Testis (tissue), 3 donors: ENCODE results near the gene RBP2. TPM values are rescaled to one million over a fixed set of nuclear protein-coding genes. Genes with fewer than 3 reads are reported as not detected.

Experiments
- DNase-seq: peaks from one replicate; pipeline ENCODE4 v3.0.0-alpha.2; 2019
- H3K27ac ChIP-seq, 2 donors: fragments of 200-600 bp; sonication (generic); one replicate each; pipeline ENCODE4 v1.5.1; 2019
- H3K27me3 ChIP-seq: fragments of 200-600 bp; sonication (generic); one replicate; pipeline ENCODE4 v1.5.1; 2019
- H3K36me3 ChIP-seq: fragments of 200-600 bp; sonication (generic); one replicate; pipeline ENCODE4 v1.5.1; 2017; ENCODE audit warnings: low read depth; ENCODE audit errors: missing control alignments
- H3K4me1 ChIP-seq: fragments of 200-600 bp; sonication (generic); one replicate; pipeline ENCODE4 v1.5.1; 2019
- H3K4me3 ChIP-seq, 2 donors: fragments of 200-600 bp; sonication (generic); one replicate each; pipeline ENCODE4 v1.5.1; 2017 to 2019
- H3K9me3 ChIP-seq: fragments of 200-600 bp; sonication (generic); one replicate; pipeline ENCODE4 v1.5.1; 2017
- POLR2A ChIP-seq: fragments of 450-650 bp; IDR thresholded peaks from one replicate; pipeline ENCODE4 v1.6.1; 2017; ENCODE audit warnings: antibody characterized with exemption, mild to moderate bottlenecking, moderate library complexity
- WGBS, 2 donors: methylation state at CpG; one replicate each; pipeline ENCODE4 v1.1.5; 2018; 5-methylcytosine and 5-hydroxymethylcytosine counted together
- intact Hi-C: fragments of 100-400 bp; cut with DNase I; formaldehyde crosslinking; loops from one replicate; pipeline ENCODE4 v1.15.1; 2023; ENCODE audit warnings: low total_unique reads
- polyA plus RNA-seq: library from polyadenylated mRNA; stranded (reverse); fragments of 350-450 nt; fragmentation: Illumina TruSeq; extraction: RNeasy Lipid Tissue Mini Kit (QIAGEN cat#74804); gene quantifications from one replicate; pipeline ENCODE4 v1.2.3, GENCODE V29; 2014; ENCODE audit warnings: low read depth, low replicate concordance; ENCODE audit not compliant: insufficient read depth
- total RNA-seq, 2 donors: library from RNA; depleted of rRNA; stranded (reverse); fragments of >200 nt; gene quantifications; one replicate each; pipeline ENCODE4 v1.2.3, GENCODE V29; 2016
- TF ChIP-seq, protein P1 (sequence below), 3 experiments: fragments of 450-650 bp in 2 of 3; fragments of 200-600 bp in 1 of 3; sonication (generic) in 1 of 3; IDR thresholded peaks; one replicate each; pipeline ENCODE4 v1.5.1; 2016 to 2019; ENCODE audit warnings: antibody characterized with exemption in 3 of 3, mild to moderate bottlenecking in 2 of 3, moderate library complexity in 1 of 3

The RBP2 gene
- total and polyA plus RNA-seq, 3 donors from 2014 or later: not detected

DNA sequence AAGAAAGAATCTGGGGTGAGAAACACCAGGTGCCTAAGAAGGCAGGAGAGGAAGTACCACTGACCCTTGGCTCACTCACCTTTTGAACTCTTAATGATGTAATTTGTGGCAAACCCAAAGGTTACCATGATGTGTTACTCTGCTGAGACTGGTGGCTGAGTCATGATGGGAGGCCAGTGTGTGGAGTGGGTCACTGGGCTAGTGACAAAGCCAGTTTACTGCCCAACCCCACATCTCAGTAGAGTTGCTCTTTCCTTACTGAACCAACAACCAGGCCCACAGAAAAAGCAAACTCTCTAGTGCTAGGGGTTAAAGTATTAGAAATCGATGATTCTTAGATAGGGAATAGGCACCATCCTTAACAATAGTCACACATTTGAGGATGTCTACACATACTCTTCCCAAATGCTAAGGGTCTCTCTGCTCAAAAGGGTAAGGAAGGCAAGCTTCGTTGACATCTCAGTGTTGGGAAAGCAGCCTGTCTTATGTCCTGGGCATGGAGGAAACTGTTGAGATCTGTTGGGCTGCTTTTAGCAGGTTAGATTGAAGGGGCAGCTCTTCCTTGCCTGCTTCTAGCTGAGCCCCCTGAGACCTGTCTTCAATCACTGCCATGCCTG is 3.1 kb downstream of the RBP2 start:
- TF ChIP-seq POLR2A: no peak
- TF ChIP-seq, protein P1, sequence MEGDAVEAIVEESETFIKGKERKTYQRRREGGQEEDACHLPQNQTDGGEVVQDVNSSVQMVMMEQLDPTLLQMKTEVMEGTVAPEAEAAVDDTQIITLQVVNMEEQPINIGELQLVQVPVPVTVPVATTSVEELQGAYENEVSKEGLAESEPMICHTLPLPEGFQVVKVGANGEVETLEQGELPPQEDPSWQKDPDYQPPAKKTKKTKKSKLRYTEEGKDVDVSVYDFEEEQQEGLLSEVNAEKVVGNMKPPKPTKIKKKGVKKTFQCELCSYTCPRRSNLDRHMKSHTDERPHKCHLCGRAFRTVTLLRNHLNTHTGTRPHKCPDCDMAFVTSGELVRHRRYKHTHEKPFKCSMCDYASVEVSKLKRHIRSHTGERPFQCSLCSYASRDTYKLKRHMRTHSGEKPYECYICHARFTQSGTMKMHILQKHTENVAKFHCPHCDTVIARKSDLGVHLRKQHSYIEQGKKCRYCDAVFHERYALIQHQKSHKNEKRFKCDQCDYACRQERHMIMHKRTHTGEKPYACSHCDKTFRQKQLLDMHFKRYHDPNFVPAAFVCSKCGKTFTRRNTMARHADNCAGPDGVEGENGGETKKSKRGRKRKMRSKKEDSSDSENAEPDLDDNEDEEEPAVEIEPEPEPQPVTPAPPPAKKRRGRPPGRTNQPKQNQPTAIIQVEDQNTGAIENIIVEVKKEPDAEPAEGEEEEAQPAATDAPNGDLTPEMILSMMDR (IDR thresholded peaks at IDR 0.05): no peak
- H3K9me3 ChIP-seq: no peaks in the 10 kb centered on the region
- WGBS, 2 donors: 89 to 91% methylated on average over 2 of the region's 2 CpGs

DNA sequence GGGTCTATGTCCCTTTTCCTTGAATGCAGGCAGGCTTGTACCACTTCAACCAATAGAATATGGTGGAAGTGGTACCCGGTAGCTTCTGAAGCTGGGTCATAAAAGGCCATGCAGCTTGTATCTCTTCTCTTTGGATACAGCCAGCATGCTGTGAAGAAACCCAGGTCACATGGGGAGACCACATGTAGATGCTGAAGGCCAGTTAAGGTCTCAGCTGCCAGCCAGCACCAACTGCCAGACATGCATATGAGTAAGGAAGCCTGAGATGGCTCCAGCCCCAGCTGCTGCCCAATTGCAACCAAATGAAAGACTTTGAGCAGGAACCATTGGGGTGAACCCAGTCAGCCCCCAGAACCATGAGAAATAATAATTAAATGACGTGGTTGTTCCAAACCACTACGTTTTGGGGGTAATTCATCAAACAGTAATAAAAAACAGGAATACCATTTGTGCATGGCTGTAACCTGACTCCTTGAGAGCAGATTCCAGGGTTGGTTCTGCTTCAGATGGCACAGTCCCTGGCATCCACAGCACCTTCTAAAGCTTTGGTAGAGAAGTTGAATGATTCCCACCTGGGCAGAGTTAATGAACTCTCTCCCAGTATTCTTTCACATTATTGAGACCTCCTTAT is 3.8 kb downstream of the RBP2 start:
- intact Hi-C loops: no loop called here
- no peak overlapping the region for H3K27ac ChIP-seq
- no peaks in the 10 kb centered on the region for H3K27me3 ChIP-seq
- no peak overlapping the region for H3K4me3 ChIP-seq
- H3K4me1 ChIP-seq: no peaks in the 10 kb centered on the region
- H3K9me3 ChIP-seq: no peaks in the 10 kb centered on the region
- no peaks in the 10 kb centered on the region for H3K36me3 ChIP-seq
- no peak for DNase-seq
- no peak for TF ChIP-seq POLR2A
- TF ChIP-seq, protein P1 (IDR thresholded peaks at IDR 0.05): no peak
- WGBS, 2 donors: 88 to 95% methylated on average over 3 of the region's 3 CpGs

More for the DNA sequence above, 3.1 kb downstream of the RBP2 start:
- intact Hi-C loops: no loop called here
- Histone ChIP-seq H3K4me1 (no peaks in the 10 kb centered on the region), H3K4me3 (no peak overlapping the region), H3K36me3 (no peaks in the 10 kb centered on the region), H3K27me3 (no peaks in the 10 kb centered on the region), H3K27ac (no peak overlapping the region)
- DNase-seq: no peak

DNA sequence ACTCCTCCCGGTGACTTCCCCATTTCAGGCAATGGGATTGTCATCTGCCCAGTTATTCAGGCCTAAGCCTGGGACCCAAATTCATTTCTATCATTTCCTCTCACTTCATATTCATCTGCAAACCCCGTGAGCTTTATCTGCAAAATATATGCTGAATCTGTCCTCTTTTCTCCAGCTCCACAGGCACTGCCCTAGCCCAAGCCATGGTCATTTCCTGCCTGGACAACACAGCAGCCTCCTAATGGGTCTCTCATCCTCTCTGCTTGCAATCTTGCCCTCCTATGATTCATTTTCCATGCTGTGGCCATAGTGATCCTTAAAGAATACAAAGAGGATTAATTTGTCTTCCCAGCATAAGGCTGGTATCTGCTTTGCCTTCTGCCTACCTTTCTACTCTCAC is 6.1 kb downstream of the RBP2 start:
- intact Hi-C loops: no loop called here
- no peaks in the 10 kb centered on the region for H3K36me3 ChIP-seq
- TF ChIP-seq, protein P1 (IDR thresholded peaks at IDR 0.05): no peak
- TF ChIP-seq POLR2A: no peak
- H3K27me3 ChIP-seq: no peaks in the 10 kb centered on the region
- 92% methylated on average over 2 of the region's 2 CpGs for WGBS, 2 donors
- H3K4me3 ChIP-seq: no peak overlapping the region
- H3K4me1 ChIP-seq: no peaks in the 10 kb centered on the region
- DNase-seq: no peak
- H3K27ac ChIP-seq: no peak overlapping the region
- H3K9me3 ChIP-seq: no peaks in the 10 kb centered on the region

DNA sequence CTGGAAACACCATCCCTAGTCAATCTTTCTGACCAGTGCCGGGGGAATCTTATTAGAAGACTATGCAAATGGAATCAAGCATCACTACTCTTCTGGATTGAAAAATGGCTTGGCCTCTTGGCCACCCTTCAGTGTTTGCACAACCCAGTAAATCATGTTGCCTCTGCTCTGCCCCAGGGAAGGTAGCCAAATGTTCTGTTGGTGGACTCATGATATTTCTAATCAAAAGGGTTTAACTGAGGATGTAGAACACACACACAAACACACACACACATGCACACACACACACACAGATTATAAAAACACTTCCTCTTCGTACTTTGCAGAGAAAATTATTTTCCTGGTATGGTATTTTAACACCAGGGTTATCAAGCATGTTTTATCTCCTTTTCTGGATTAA is 7.9 kb downstream of the RBP2 start:
- H3K9me3 ChIP-seq: no peaks in the 10 kb centered on the region
- H3K4me3 ChIP-seq: no peak overlapping the region
- no peaks in the 10 kb centered on the region for H3K36me3 ChIP-seq
- 76 to 81% methylated on average over 2 of the region's 2 CpGs for WGBS, 2 donors
- H3K27ac ChIP-seq: no peak overlapping the region
- no peaks in the 10 kb centered on the region for H3K4me1 ChIP-seq
- TF ChIP-seq, protein P1 (IDR thresholded peaks at IDR 0.05): no peak
- TF ChIP-seq POLR2A: no peak
- no peak for DNase-seq
- no peaks in the 10 kb centered on the region for H3K27me3 ChIP-seq
- intact Hi-C loops: no loop called here

DNA sequence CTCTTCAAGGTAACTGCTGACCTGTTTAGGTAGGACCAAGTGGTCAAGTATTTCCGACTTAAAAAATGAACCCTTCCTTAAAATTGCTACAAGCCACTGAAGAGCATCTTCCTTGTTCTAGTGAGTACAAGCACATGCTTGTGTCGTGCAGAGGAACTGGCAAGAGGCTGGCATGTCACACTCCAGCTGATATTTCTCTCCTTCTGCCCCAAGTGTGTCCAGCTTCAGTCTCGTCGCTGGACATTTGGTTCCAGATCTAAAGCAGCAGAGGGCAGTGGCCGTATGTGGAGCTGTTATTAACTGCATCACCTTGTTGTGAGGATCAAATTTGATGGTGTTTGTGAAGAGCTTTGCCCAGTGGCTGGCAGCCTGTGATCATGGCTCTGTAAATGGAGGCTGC is 10.0 kb downstream of the RBP2 start:
- DNase-seq: no peak

More for the DNA sequence above, 10.0 kb downstream of the RBP2 start:
- no peaks in the 10 kb centered on the region for H3K36me3 ChIP-seq
- intact Hi-C loops: no loop called here
- no peak overlapping the region for H3K4me3 ChIP-seq
- no peak overlapping the region for H3K27ac ChIP-seq
- WGBS, 2 donors: 85 to 88% methylated on average over 5 of the region's 5 CpGs
- no peaks in the 10 kb centered on the region for H3K4me1 ChIP-seq
- TF ChIP-seq, protein P1 (IDR thresholded peaks at IDR 0.05): no peak
- no peak for TF ChIP-seq POLR2A
- no peaks in the 10 kb centered on the region for H3K27me3 ChIP-seq
- H3K9me3 ChIP-seq: no peaks in the 10 kb centered on the region
